HG03025 (cell line): ENCODE data around the gene GPNMB.
"Not testable (repeated sequence)": the region's sequence is repeated elsewhere in the genome, so short reads cannot be mapped to it uniquely, and the experiment has no call there.

Experiments used
- ATAC-seq: cut with Tn5 transposase; IDR thresholded peaks from one replicate; pipeline ENCODE4 v1.9.1; 2021; ENCODE audit warnings: mild to moderate bottlenecking, moderate library complexity; ENCODE audit not compliant: unreplicated experiment, low FRiP score

GPNMB gene

GRCh38 chr7:23298141-23298881 lies 51.7 kb downstream of the GPNMB start:
- no peak for ATAC-seq

GRCh38 chr7:23298885-23299769 lies 52.6 kb downstream of the GPNMB start, which contains the start of gene MALSU1:
Gene MALSU1, plus strand, starts transcription at chr7:23299339. Its CDS starts 14 bp downstream, at chr7:23299353.
- ATAC-seq: peak; percentile 98

GRCh38 chr7:23299770-23300300 lies 53.3 kb downstream of the GPNMB start:
- no peak for ATAC-seq

DNA sequence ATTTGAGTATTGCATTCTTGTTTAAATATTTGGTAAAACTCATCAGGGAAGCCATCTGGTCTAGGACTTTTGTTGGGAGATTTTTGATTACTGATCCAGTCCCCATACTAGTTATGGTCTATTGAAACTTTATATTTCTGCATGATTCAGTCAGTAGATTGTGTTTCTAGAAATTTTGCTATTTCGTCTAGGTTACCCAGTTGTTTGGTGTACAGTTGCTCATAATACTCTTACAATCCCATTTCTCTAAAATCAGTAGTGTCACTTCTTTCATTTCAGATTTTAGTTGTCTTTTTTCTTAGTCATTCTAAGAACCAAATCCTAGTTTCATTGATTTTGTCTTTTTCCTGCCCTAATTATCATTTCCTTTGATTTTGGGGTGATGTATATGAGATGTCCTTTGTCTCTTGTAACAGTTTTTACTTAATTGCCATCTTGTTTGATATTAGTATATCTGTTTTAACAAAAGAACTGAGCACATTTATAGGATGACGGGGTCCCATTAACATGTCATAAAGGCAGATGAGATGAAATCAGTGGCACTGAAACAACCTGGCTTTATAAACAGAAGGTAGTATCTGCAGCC lies 60.5 kb downstream of the GPNMB start:
- ATAC-seq: no peak

DNA sequence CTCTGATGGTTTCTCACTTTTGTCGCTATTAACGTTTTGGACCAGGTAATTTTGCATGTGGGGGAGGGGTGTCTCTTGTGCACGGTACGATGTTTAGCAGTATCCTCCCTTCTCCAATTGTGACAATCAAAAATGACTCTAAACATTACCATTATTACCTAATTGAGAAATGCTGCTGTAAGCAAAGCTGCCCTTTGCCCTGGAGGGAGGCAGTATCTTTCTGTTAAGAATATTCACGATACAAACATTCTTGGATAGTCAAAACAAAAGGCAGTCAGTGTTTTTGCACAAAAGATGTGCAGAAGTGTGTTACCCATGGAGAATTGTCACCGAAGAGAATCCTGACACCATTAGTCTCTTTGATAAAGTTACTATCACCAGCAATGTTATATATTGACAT lies 62.2 kb downstream of the GPNMB start:
- ATAC-seq: no peak

DNA sequence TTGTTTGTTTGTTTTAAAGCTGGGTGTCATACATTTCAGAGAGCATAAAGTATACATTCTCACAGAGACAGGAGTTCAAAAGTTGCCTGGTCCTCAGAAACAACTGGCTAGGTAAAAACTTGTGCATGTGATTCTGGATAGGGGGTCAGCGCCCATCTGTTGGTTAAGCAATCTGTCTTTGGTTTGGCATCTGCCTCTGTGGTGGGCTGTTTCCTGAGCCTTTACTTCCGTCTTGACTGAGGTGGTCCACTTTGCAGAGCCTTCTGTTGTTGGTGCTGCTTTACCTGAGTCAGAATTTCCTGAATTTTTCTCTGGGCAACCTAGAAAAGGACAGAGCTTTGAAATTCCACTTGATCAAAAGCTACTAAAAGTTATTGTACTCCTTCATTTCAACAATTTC lies 65.6 kb downstream of the GPNMB start:
- ATAC-seq: not testable (repeated sequence)

DNA sequence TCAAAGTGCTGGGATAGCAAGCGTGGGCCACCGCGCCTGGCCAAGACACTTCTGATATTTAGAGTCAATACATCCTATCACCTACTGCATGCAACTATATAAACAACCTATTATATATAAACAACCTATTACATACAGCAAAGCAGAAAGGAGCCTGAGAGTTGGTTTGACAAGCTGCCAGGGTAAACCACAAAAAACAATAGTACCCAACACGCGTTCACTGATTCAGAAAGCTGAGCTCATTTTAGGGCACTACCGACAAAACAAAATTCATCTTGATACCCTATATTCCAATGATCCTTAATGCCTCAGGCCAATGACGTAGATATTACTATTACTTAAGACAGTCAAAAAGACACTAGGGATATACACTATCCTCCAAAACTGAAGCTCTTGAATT lies 68.8 kb downstream of the GPNMB start:
- ATAC-seq: no peak
